SK-N-SH treated with all-trans-retinoic acid at 6 μM for 48 hours (cell line): ENCODE measurements around the gene HOXA6.

Experiments
- ARNTL ChIP-seq: fragments of 450-650 bp; formaldehyde crosslinking; IDR thresholded peaks from 2 replicates; pipeline ENCODE4 v1.5.0; 2020; ENCODE audit warnings: low read depth, mild to moderate bottlenecking, moderate library complexity, borderline replicate concordance
- GLIS3 ChIP-seq: fragments of 250-450 bp; sonication (Bioruptor Pico); IDR thresholded peaks from 2 replicates; pipeline ENCODE4 v1.5.0; 2020; ENCODE audit warnings: mild to moderate bottlenecking, moderate library complexity
- ISL1 ChIP-seq: fragments of 250-450 bp; sonication (Bioruptor Pico); IDR thresholded peaks from 2 replicates; pipeline ENCODE4 v2.1.2; 2022; ENCODE audit warnings: mild to moderate bottlenecking, moderate library complexity
- PATZ1 ChIP-seq: fragments of 250-450 bp; sonication (Bioruptor Pico); IDR thresholded peaks from 2 replicates; pipeline ENCODE4 v1.8.0; 2020; ENCODE audit warnings: mild to moderate bottlenecking, moderate library complexity, borderline replicate concordance

GRCh38 chr7:27132214-27132613, 15.4 kb downstream of the HOXA6 start:
- TF ChIP-seq PATZ1 (CRISPR knock-in tag), result no peak
- TF ChIP-seq GLIS3 (CRISPR knock-in tag), result no peak
- no peak for TF ChIP-seq ARNTL (CRISPR knock-in tag)
- TF ChIP-seq ISL1 (CRISPR knock-in tag), result no peak
